Fibroblast of lung (primary cell): ENCODE results near the gene SMAD2. TPM values are rescaled to one million over a fixed set of nuclear protein-coding genes. Genes with fewer than 3 reads are reported as not detected.
"Not testable (repeated sequence)": the region's sequence is repeated elsewhere in the genome, so short reads cannot be mapped to it uniquely, and the experiment has no call there.

Source experiments
- DNase-seq, 2 donors: peaks; one replicate each; pipeline versions ENCODE4 v3.0.0 to v3.0.0-alpha.2; 2010; ENCODE audit warnings: low read depth in 2 of 2
- H2AFZ ChIP-seq: 2 replicates; pipeline ENCODE4 v1.5.1; 2012; ENCODE audit warnings: low read length, control low read depth, inconsistent platforms
- H3K27ac ChIP-seq: 2 replicates; pipeline ENCODE4 v1.5.1; 2011; ENCODE audit warnings: low read length, control low read depth; ENCODE audit not compliant: insufficient read depth
- H3K27me3 ChIP-seq: 2 replicates; pipeline ENCODE4 v1.5.1; 2011; ENCODE audit warnings: mild to moderate bottlenecking, low read length; ENCODE audit not compliant: control insufficient read depth, insufficient read depth
- H3K36me3 ChIP-seq: 2 replicates; pipeline ENCODE4 v1.5.1; 2011; ENCODE audit warnings: low read length; ENCODE audit not compliant: control insufficient read depth, insufficient read depth
- H3K4me1 ChIP-seq: 2 replicates; pipeline ENCODE4 v1.5.1; 2011; ENCODE audit warnings: low read length; ENCODE audit not compliant: control insufficient read depth, insufficient read depth; ENCODE audit errors: extremely low read depth
- H3K4me2 ChIP-seq: 2 replicates; pipeline ENCODE4 v1.5.1; 2011; ENCODE audit warnings: low read length, control low read depth; ENCODE audit not compliant: insufficient read depth; ENCODE audit errors: extremely low read depth
- H3K4me3 ChIP-seq, 4 experiments: fragments of 200-600 bp in 1 of 4; sonication (generic) in 1 of 4; replicated peaks in 1 of 4; 2 replicates each; pipeline ENCODE4 v1.5.1; 2011 to 2016; ENCODE audit warnings: low read length in 4 of 4, low read depth in 3 of 4, mild to moderate bottlenecking in 3 of 4, control low read depth in 2 of 4, inconsistent platforms in 1 of 4, mixed read lengths in 1 of 4; ENCODE audit not compliant: insufficient read depth in 1 of 4; ENCODE audit errors: control extremely low read depth in 1 of 4
- H3K79me2 ChIP-seq: 2 replicates; pipeline ENCODE4 v1.5.1; 2012; ENCODE audit warnings: mild to moderate bottlenecking, low read length, inconsistent platforms; ENCODE audit not compliant: control insufficient read depth, insufficient read depth
- H3K9ac ChIP-seq: 2 replicates; pipeline ENCODE4 v1.5.1; 2011; ENCODE audit warnings: mild to moderate bottlenecking, low read length, control low read depth; ENCODE audit not compliant: insufficient read depth
- H3K9me3 ChIP-seq: 2 replicates; pipeline ENCODE4 v1.5.1; 2012; ENCODE audit warnings: low read depth, low read length; ENCODE audit not compliant: control insufficient read depth, insufficient read depth
- H4K20me1 ChIP-seq: 2 replicates; pipeline ENCODE4 v1.5.1; 2011; ENCODE audit warnings: low read length; ENCODE audit not compliant: control insufficient read depth, insufficient read depth; ENCODE audit errors: extremely low read depth
- CTCF ChIP-seq, 2 donors: IDR thresholded peaks in 1 of 2; conservative IDR thresholded peaks in 1 of 2; 1 replicate in 1 of 2; 2 replicates in 1 of 2; pipeline ENCODE4 v1.5.1; 2011 to 2012; ENCODE audit warnings: low read length in 2 of 2, control low read depth in 1 of 2, inconsistent platforms in 1 of 2, low read depth in 1 of 2, mild to moderate bottlenecking in 1 of 2
- EZH2 ChIP-seq: IDR thresholded peaks from 2 replicates; pipeline ENCODE4 v1.5.1; 2012; ENCODE audit warnings: low read length, control low read depth, mild to moderate bottlenecking; ENCODE audit errors: missing control alignments
- polyA plus RNA-seq, 2 donors: library from polyadenylated mRNA; depleted of rRNA in 1 of 2; stranded (reverse) in 1 of 2; unstranded in 1 of 2; fragments of >200 nt; gene quantifications; 2 replicates each; pipeline ENCODE4 v1.2.1, GENCODE V29; 2011 to 2012; ENCODE audit warnings: missing spikeins in 1 of 2
- total RNA-seq: library from RNA; depleted of rRNA; stranded (reverse); fragments of >200 nt; gene quantifications from 2 replicates; pipeline ENCODE4 v1.2.1, GENCODE V29; 2014

Gene SMAD2
- total and polyA plus RNA-seq, 2 donors (not counting 1 experiment from before 2014, with no cell fraction given): 76.0 to 111 TPM

GRCh38 chr18:47968006-47968676 lies 37.7 kb upstream of the SMAD2 start:
- Histone ChIP-seq H3K9ac (no peak overlapping the region), H3K4me3 (no peak overlapping the region)

GRCh38 chr18:47964053-47964452 lies 33.6 kb upstream of the SMAD2 start:
- Histone ChIP-seq H4K20me1 (no peaks in the 10 kb centered on the region), H3K9ac (no peak overlapping the region), H3K4me2 (no peak overlapping the region), H2AFZ (no peak overlapping the region), H3K4me3 (no peak overlapping the region), H3K36me3 (no peaks in the 10 kb centered on the region), H3K27ac (no peak overlapping the region), H3K27me3 (no peaks in the 10 kb centered on the region), H3K4me1 (no peaks in the 10 kb centered on the region), H3K9me3 (no peaks in the 10 kb centered on the region), H3K79me2 (no peaks in the 10 kb centered on the region)
- no peak for DNase-seq
- TF ChIP-seq EZH2: no peak
- TF ChIP-seq CTCF (conservative IDR thresholded peaks at IDR 0.05 in 1 of 2, IDR thresholded peaks at IDR 0.05 in 1 of 2; ENCODE audit: low read depth in 1 of 2, low read length in 2 of 2): no peak

More at GRCh38 chr18:47968006-47968676, 37.7 kb upstream of the SMAD2 start:
- H2AFZ ChIP-seq: no peak overlapping the region
- no peaks in the 10 kb centered on the region for H3K4me1 ChIP-seq
- H3K4me2 ChIP-seq: no peak overlapping the region
- no peak for TF ChIP-seq EZH2
- TF ChIP-seq CTCF (conservative IDR thresholded peaks at IDR 0.05 in 1 of 2, IDR thresholded peaks at IDR 0.05 in 1 of 2; ENCODE audit: low read depth in 1 of 2, low read length in 2 of 2): no peak
- DNase-seq: peak in 1 of 2 donors; percentile 85
- H3K36me3 ChIP-seq: no peaks in the 10 kb centered on the region
- no peak overlapping the region for H3K27ac ChIP-seq
- no peaks in the 10 kb centered on the region for H3K27me3 ChIP-seq
- no peaks in the 10 kb centered on the region for H3K79me2 ChIP-seq
- no peaks in the 10 kb centered on the region for H3K9me3 ChIP-seq
- H4K20me1 ChIP-seq: no peaks in the 10 kb centered on the region

- not testable (repeated sequence) for H3K36me3 ChIP-seq, H3K4me1 ChIP-seq, H4K20me1 ChIP-seq, H3K9me3 ChIP-seq, H3K79me2 ChIP-seq, H2AFZ ChIP-seq, H3K27ac ChIP-seq, DNase-seq, H3K4me3 ChIP-seq, H3K4me2 ChIP-seq, H3K9ac ChIP-seq, H3K27me3 ChIP-seq
Measured at GRCh38 chr18:47961003-47961402, 30.5 kb upstream of the SMAD2 start.
